ENCODE data around the gene NCKAP5.

GRCh38 chr2:132731441-132731840 lies 836.8 kb downstream of the NCKAP5 start:
- TF ChIP-seq CTCF (IDR thresholded peaks at IDR 0.05; ENCODE audit: low read depth, low read length) (no peak), POLR2A (IDR thresholded peaks at IDR 0.05; ENCODE audit: extremely low read depth, insufficient read length) (no peak), MAX (IDR thresholded peaks at IDR 0.05; ENCODE audit: low read depth, low read length) (no peak)

All from NB4 (cell line).